HepG2 (cell line): Measurements from ENCODE around the gene CNP. TPM values are rescaled to one million over a fixed set of nuclear protein-coding genes. Genes with fewer than 3 reads are reported as not detected.
A peak's percentile ranks its signal among the peaks of the same experiment; 100 is the strongest.

Experiments
- CBX1 ChIP-seq: IDR thresholded peaks from one replicate; pipeline ENCODE4 v1.6.1; 2016; ENCODE audit warnings: antibody characterized with exemption, low read depth
- EHMT2 ChIP-seq: fragments of 200-600 bp; sonication (generic); IDR thresholded peaks from 2 replicates; pipeline ENCODE4 v1.7.0; 2017; ENCODE audit warnings: antibody characterized with exemption, low read depth, low read length, borderline replicate concordance
- FLYWCH1 ChIP-seq: sonication (generic); formaldehyde crosslinking; IDR thresholded peaks from 2 replicates; pipeline ENCODE4 v1.8.1; 2023; ENCODE audit warnings: mild to moderate bottlenecking, missing genetic modification reagents
- HOXA5 ChIP-seq: sonication (generic); formaldehyde crosslinking; IDR thresholded peaks from 2 replicates; pipeline ENCODE4 v1.4.0; 2020; ENCODE audit warnings: missing genetic modification reagents
- HOXA7 ChIP-seq: sonication (generic); formaldehyde crosslinking; IDR thresholded peaks from 2 replicates; pipeline ENCODE4 v1.8.1; 2022; ENCODE audit warnings: mild to moderate bottlenecking, missing genetic modification reagents, moderate library complexity
- MAFK ChIP-seq, 2 experiments: IDR thresholded peaks in 1 of 2; conservative IDR thresholded peaks in 1 of 2; 2 replicates each; pipeline ENCODE4 v1.6.1; 2011; ENCODE audit warnings: improper control_type of control experiment in 2 of 2, low read length in 2 of 2
- MEIS1 ChIP-seq: sonication (generic); formaldehyde crosslinking; IDR thresholded peaks from 2 replicates; pipeline ENCODE4 v1.9.0; 2021; ENCODE audit warnings: mild to moderate bottlenecking, missing genetic modification reagents, moderate library complexity, borderline replicate concordance
- NR3C1 ChIP-seq: sonication (generic); formaldehyde crosslinking; IDR thresholded peaks from 2 replicates; pipeline ENCODE4 v1.4.0; 2020; ENCODE audit warnings: missing genetic modification reagents
- SNRNP70 ChIP-seq: fragments of 200-400 bp; formaldehyde crosslinking; IDR thresholded peaks from 2 replicates; pipeline ENCODE4 v1.6.1; 2017; ENCODE audit warnings: mild to moderate bottlenecking, low read depth, low read length, moderate library complexity
- SRSF4 ChIP-seq: fragments of 200-400 bp; formaldehyde crosslinking; IDR thresholded peaks from one replicate; pipeline ENCODE4 v1.6.1; 2018; ENCODE audit warnings: mild to moderate bottlenecking, low read depth, low read length, moderate library complexity; ENCODE audit not compliant: poor library complexity, severe bottlenecking
- THYN1 ChIP-seq: sonication (generic); formaldehyde crosslinking; IDR thresholded peaks from 2 replicates; pipeline ENCODE4 v1.8.1; 2023; ENCODE audit warnings: low read depth, mild to moderate bottlenecking, moderate library complexity, missing genetic modification reagents, borderline replicate concordance
- ZNF878 ChIP-seq: sonication (generic); formaldehyde crosslinking; IDR thresholded peaks from 2 replicates; pipeline ENCODE4 v1.8.1; 2023; ENCODE audit warnings: mild to moderate bottlenecking, missing genetic modification reagents, moderate library complexity
- polyA plus RNA-seq, 8 experiments: library from polyadenylated mRNA; depleted of rRNA in 3 of 8; stranded (reverse) in 7 of 8; unstranded in 1 of 8; fragments of >200 nt; fragmentation: Illumina TruSeq in 4 of 8; extraction: Trizol in 4 of 8; gene quantifications; 2 replicates each; pipeline versions ENCODE4 v1.2.1 to v1.2.3, GENCODE V29; 2011 to 2016; ENCODE audit warnings: low read depth in 4 of 8, missing spikeins in 1 of 8, mixed read lengths in 1 of 8; ENCODE audit not compliant: insufficient read depth in 1 of 8
- total RNA-seq, 5 experiments: library from RNA; depleted of rRNA; stranded (reverse); fragments of >200 nt; fragmentation: Illumina TruSeq; extraction: Trizol; gene quantifications; 2 replicates each; pipeline ENCODE4 v1.2.3, GENCODE V29; 2016; ENCODE audit warnings: low read depth in 1 of 5
- TF ChIP-seq, protein P1 (sequence below): sonication (generic); formaldehyde crosslinking; IDR thresholded peaks from 2 replicates; pipeline ENCODE4 v1.4.0; 2020; ENCODE audit warnings: missing genetic modification reagents
- TF ChIP-seq, protein P2 (sequence below): IDR thresholded peaks from 2 replicates; pipeline ENCODE4 v1.6.1; 2016; ENCODE audit warnings: missing compliant biosample characterization, missing genetic modification reagents, borderline replicate concordance
- TF ChIP-seq, protein P3 (sequence below): sonication (generic); formaldehyde crosslinking; IDR thresholded peaks from 2 replicates; pipeline ENCODE4 v1.4.0; 2020; ENCODE audit warnings: missing genetic modification reagents
- TF ChIP-seq, protein P4 (sequence below): sonication (generic); formaldehyde crosslinking; IDR thresholded peaks from 2 replicates; pipeline ENCODE4 v1.8.1; 2023; ENCODE audit warnings: missing genetic modification reagents, mild to moderate bottlenecking, borderline replicate concordance
- TF ChIP-seq, protein P5 (sequence below): sonication (generic); formaldehyde crosslinking; IDR thresholded peaks from 2 replicates; pipeline ENCODE4 v1.9.0; 2021; ENCODE audit warnings: missing genetic modification reagents, borderline replicate concordance
- TF ChIP-seq, protein P6 (sequence below): sonication (generic); formaldehyde crosslinking; IDR thresholded peaks from 2 replicates; pipeline ENCODE4 v1.8.0; 2022; ENCODE audit warnings: missing genetic modification reagents, mild to moderate bottlenecking, moderate library complexity, borderline replicate concordance

Gene CNP
- total and polyA plus RNA-seq, 2 of the 13 experiments (the other 11 are each of a cell fraction or from before 2014, with no cell fraction given), result 97.2 to 161 TPM

DNA sequence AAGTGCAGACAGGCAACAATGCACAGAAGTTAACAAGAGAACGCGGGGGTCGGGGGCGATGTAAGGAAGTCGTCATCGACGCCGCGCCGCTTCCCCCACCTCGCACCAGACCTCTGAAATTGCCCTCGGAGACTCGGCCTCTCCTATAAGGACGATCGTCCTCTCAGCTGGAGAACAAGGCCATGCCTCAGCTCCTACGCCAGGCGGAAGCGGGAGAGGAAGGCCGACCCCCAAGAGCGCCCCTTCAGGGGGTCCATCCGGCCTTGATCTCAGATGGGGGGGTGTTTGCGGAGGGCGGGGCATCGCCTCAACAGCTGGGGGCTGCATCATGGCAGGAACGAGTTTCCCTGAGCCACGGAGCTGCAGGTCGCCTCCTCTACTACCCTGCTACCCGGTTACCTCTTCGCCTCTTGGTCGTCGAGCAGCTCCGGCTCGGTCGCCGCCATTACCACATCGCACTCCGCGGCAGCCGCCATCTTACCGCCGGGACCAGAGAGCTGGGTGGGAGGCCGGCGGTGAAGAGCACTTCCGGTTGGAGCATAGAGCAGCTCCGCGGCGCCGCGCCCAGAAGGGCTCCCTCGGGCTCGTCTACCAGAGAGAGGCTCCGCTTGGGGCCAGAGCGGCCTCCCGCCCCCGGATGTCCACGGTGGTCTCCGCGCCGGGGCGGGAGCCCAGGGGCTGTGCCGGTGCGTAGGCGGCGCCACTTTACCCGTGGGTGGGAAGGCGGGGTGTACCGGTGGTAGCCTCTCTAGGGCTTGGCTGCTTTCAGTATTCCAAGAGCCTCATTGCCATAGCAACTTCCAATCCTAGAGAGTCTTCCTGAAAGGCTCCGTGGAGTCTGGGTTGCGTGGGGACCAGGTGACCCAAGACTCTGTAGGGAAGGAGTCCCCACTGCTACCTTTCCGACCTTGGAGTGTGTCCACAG is 50.6 kb downstream of the CNP start, which contains the start of gene DNAJC7 (continued):
- TF ChIP-seq HOXA5 (CRISPR knock-in tag) (peak; percentile 77), SNRNP70 (no peak), NR3C1 (CRISPR knock-in tag) (no peak), ZNF878 (CRISPR knock-in tag) (0 out of 2 replicates have a peak, but pooled peaks have one; percentile 56), CBX1 (peak; percentile 54), FLYWCH1 (CRISPR knock-in tag) (no peak), HOXA7 (CRISPR knock-in tag) (no peak), EHMT2 (no peak), SRSF4 (no peak), THYN1 (CRISPR knock-in tag) (0 out of 2 replicates have a peak, but pooled peaks have one; percentile 67), MAFK (conservative IDR thresholded peaks at IDR 0.05 in 1 of 2, IDR thresholded peaks at IDR 0.05 in 1 of 2; ENCODE audit: low read length in 2 of 2) (no peak), MEIS1 (CRISPR knock-in tag) (peak; percentile 82; the same call in 1 of the 2 replicates)
- TF ChIP-seq, protein P1, sequence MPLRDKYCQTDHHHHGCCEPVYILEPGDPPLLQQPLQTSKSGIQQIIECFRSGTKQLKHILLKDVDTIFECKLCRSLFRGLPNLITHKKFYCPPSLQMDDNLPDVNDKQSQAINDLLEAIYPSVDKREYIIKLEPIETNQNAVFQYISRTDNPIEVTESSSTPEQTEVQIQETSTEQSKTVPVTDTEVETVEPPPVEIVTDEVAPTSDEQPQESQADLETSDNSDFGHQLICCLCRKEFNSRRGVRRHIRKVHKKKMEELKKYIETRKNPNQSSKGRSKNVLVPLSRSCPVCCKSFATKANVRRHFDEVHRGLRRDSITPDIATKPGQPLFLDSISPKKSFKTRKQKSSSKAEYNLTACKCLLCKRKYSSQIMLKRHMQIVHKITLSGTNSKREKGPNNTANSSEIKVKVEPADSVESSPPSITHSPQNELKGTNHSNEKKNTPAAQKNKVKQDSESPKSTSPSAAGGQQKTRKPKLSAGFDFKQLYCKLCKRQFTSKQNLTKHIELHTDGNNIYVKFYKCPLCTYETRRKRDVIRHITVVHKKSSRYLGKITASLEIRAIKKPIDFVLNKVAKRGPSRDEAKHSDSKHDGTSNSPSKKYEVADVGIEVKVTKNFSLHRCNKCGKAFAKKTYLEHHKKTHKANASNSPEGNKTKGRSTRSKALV (CRISPR knock-in tag), result no peak
- TF ChIP-seq, protein P2, sequence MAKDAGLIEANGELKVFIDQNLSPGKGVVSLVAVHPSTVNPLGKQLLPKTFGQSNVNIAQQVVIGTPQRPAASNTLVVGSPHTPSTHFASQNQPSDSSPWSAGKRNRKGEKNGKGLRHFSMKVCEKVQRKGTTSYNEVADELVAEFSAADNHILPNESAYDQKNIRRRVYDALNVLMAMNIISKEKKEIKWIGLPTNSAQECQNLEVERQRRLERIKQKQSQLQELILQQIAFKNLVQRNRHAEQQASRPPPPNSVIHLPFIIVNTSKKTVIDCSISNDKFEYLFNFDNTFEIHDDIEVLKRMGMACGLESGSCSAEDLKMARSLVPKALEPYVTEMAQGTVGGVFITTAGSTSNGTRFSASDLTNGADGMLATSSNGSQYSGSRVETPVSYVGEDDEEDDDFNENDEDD (CRISPR knock-in tag), result no peak; the same call in none of the 2 replicates
- TF ChIP-seq, protein P3, sequence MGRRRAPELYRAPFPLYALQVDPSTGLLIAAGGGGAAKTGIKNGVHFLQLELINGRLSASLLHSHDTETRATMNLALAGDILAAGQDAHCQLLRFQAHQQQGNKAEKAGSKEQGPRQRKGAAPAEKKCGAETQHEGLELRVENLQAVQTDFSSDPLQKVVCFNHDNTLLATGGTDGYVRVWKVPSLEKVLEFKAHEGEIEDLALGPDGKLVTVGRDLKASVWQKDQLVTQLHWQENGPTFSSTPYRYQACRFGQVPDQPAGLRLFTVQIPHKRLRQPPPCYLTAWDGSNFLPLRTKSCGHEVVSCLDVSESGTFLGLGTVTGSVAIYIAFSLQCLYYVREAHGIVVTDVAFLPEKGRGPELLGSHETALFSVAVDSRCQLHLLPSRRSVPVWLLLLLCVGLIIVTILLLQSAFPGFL (CRISPR knock-in tag), result no peak
- TF ChIP-seq, protein P4, sequence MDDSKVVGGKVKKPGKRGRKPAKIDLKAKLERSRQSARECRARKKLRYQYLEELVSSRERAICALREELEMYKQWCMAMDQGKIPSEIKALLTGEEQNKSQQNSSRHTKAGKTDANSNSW (CRISPR knock-in tag), result no peak; the same call in 1 of the 2 replicates
- TF ChIP-seq, protein P5, sequence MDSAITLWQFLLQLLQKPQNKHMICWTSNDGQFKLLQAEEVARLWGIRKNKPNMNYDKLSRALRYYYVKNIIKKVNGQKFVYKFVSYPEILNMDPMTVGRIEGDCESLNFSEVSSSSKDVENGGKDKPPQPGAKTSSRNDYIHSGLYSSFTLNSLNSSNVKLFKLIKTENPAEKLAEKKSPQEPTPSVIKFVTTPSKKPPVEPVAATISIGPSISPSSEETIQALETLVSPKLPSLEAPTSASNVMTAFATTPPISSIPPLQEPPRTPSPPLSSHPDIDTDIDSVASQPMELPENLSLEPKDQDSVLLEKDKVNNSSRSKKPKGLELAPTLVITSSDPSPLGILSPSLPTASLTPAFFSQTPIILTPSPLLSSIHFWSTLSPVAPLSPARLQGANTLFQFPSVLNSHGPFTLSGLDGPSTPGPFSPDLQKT (CRISPR knock-in tag), result no peak; the same call in 1 of the 2 replicates
- TF ChIP-seq, protein P6, sequence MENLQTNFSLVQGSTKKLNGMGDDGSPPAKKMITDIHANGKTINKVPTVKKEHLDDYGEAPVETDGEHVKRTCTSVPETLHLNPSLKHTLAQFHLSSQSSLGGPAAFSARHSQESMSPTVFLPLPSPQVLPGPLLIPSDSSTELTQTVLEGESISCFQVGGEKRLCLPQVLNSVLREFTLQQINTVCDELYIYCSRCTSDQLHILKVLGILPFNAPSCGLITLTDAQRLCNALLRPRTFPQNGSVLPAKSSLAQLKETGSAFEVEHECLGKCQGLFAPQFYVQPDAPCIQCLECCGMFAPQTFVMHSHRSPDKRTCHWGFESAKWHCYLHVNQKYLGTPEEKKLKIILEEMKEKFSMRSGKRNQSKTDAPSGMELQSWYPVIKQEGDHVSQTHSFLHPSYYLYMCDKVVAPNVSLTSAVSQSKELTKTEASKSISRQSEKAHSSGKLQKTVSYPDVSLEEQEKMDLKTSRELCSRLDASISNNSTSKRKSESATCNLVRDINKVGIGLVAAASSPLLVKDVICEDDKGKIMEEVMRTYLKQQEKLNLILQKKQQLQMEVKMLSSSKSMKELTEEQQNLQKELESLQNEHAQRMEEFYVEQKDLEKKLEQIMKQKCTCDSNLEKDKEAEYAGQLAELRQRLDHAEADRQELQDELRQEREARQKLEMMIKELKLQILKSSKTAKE, result no peak
